Activated naive CD8-positive, alpha-beta T cell treated with anti-CD3 and anti-CD28 coated beads, Interleukin-2, amount 50 U/mL, for 24 hours (primary cell): ENCODE data around the gene ZNF333.
"Not testable (repeated sequence)": the region's sequence is repeated elsewhere in the genome, so short reads cannot be mapped to it uniquely, and the experiment has no call there.

ENCODE experiments used
- ATAC-seq: fragments of 150-1000 bp; cut with Tn5 transposase; one replicate; pipeline ENCODE4 v1.10.0; 2021
- DNase-seq: peaks from one replicate; pipeline ENCODE4 v3.0.0; 2021
- H3K27ac Mint-ChIP-seq: one replicate; pipeline ENCODE4 v1.8.0; 2021; ENCODE audit warnings: mild to moderate bottlenecking, mixed read lengths
- H3K27me3 Mint-ChIP-seq: one replicate; pipeline ENCODE4 v1.8.0; 2021; ENCODE audit warnings: mixed read lengths
- H3K36me3 Mint-ChIP-seq: one replicate; pipeline ENCODE4 v1.8.0; 2021; ENCODE audit warnings: low read depth, mixed read lengths
- H3K4me1 Mint-ChIP-seq: one replicate; pipeline ENCODE4 v1.8.0; 2021; ENCODE audit warnings: mixed read lengths
- H3K4me3 Mint-ChIP-seq: one replicate; pipeline ENCODE4 v1.8.0; 2021; ENCODE audit warnings: mild to moderate bottlenecking, moderate library complexity, mixed read lengths
- H3K9me3 Mint-ChIP-seq: one replicate; pipeline ENCODE4 v1.8.0; 2021; ENCODE audit warnings: mixed read lengths

Gene ZNF333

DNA sequence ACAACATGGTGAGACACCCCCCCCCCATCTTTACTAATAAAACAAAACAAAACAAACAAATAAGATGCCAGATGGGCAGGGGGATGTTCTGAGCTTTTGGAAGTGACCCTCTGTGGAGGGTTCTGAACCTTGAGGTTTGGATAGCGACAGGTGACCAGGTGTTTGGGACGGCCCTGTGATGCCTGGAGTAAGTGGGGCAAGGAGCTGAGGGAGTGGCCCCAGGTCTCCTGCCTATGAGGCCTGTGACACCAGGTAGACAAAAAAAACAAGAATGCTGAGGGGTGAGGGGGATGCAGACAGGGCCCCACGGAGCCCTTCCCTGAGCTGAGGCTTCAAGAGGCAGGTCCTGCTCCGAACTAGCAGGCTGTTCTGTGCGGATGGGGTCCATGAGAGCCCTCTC is 79.4 kb downstream of the ZNF333 start:
- H3K36me3 Mint-ChIP-seq, result peaks cover 4% of the 10 kb centered on the region
- no peak overlapping the region for H3K4me3 Mint-ChIP-seq
- H3K9me3 Mint-ChIP-seq, result no peaks in the 10 kb centered on the region
- no peak for DNase-seq
- no peak overlapping the region for H3K27ac Mint-ChIP-seq
- ATAC-seq, result no peak
- peaks cover 2% of the 10 kb centered on the region for H3K4me1 Mint-ChIP-seq
- H3K27me3 Mint-ChIP-seq, result peaks cover 16% of the 10 kb centered on the region

DNA sequence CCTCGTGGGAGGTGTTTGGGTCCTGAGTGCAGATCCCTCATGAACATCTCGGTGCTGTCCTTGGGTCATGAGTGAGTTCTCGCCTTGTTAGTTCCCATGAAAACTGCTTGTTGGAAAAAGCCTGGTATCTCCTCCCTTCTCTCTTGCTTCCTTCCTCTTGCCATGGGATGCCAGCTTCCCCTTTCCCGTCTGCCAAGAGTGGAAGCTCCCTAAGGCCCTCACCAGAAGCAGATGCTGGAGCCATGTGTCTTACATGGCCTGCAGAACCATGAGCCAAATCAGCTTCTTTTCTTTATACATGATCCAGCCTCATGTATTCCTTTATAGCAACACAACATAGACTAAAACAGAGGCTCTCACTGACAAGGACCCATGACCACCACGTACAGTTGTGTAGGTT is 80.3 kb downstream of the ZNF333 start:
- Mint-ChIP-seq H3K4me1 (peaks cover 2% of the 10 kb centered on the region), H3K9me3 (no peaks in the 10 kb centered on the region), H3K27ac (no peak overlapping the region), H3K27me3 (peaks cover 13% of the 10 kb centered on the region), H3K36me3 (peaks cover 3% of the 10 kb centered on the region), H3K4me3 (no peak overlapping the region)
- ATAC-seq (no peak), DNase-seq (no peak)

DNA sequence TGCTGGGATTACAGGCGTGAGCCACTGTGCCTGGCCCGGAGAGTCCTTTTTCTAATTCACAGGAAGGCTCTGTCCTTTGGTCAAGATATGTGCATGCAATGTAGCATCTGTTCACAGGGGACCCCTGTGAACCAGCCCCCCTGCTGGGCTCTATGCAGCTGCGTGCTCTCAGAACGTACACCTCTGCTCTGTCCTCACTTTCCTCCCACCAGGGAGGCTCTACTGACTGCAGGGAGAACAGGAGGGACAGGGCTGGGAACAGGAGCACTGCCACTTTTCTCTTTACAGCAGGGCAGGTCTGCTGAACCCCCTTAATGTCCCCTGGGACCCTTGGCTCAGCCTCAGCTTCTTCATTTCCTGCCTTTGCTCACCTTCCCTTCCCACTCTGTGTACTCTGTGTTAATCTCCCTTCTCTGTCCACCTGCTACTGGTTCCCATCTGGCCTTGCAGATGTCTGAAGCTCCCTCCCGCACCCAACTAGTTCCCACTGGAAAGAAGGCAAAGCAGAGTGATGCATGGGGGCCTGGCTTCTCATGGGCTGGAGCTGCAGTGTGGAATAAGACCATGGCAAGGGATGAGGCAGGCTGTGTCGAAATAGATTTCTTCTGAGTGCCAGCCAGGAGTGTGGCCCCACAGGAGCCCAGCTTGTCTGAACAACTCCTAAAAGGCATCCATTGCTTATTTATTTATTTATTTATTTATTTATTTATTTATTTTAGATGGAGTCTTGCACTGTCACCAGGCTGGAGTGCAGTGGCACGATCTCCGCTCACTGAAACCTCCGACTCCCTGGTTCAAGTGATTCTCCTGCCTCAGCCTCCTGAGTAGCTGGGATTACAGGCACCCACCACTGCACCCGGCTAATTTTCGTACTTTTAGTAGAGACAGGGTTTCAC is 81.3 kb downstream of the ZNF333 start:
- no peak for DNase-seq
- Mint-ChIP-seq H3K4me1 (peaks cover 9% of the 10 kb centered on the region), H3K27ac (no peak overlapping the region), H3K36me3 (no peaks in the 10 kb centered on the region), H3K4me3 (no peak overlapping the region), H3K27me3 (peaks cover 17% of the 10 kb centered on the region), H3K9me3 (no peaks in the 10 kb centered on the region)
- ATAC-seq, result no peak

DNA sequence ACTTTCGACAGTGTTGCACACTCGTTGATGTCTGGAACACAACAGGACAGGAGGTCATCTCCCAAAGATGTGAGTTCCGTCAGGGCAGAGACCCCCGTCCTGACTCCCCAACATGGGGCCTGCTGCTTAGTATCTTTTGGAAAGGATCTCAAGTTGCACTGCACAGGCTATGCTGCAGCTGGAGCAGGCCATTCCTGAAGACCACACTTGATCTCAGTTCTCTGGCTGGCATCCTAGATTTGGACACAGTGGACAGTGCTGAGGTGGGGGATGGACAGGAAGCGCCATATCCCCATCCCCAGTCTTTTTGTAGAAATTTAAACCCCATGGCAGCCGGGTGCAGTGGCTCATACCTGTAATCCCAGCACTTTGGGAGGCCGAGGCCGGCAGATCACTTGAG is 82.6 kb downstream of the ZNF333 start:
- ATAC-seq (no peak), DNase-seq (no peak)
- H3K36me3 Mint-ChIP-seq, result no peaks in the 10 kb centered on the region
- H3K4me3 Mint-ChIP-seq, result no peak overlapping the region
- peaks cover 21% of the 10 kb centered on the region for H3K27me3 Mint-ChIP-seq
- peaks cover 13% of the 10 kb centered on the region for H3K4me1 Mint-ChIP-seq
- H3K9me3 Mint-ChIP-seq, result no peaks in the 10 kb centered on the region
- H3K27ac Mint-ChIP-seq, result no peak overlapping the region

DNA sequence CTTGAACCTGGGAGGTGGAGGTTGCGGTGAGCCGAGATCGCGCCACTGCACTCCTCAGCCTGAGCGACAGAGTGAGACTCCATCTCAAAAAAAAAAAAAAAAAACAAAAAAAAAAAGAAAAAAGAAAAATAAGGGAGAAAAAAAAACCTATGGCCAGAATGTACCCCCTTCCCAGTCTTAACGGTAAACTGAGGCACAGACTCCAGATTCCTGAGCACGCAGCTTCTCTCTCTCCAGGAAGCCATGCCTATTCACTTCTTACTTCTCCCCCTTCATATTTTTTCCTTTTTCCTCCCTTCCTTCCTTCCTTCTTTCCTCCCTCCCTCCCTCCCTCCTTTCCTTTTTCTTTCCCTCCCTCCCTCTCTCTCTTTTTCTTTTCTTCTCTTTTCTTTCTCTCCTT is 83.1 kb downstream of the ZNF333 start:
- DNase-seq (no peak), ATAC-seq (no peak)
- peaks cover 26% of the 10 kb centered on the region for H3K27me3 Mint-ChIP-seq
- H3K9me3 Mint-ChIP-seq, result no peaks in the 10 kb centered on the region
- H3K36me3 Mint-ChIP-seq, result no peaks in the 10 kb centered on the region
- peaks cover 13% of the 10 kb centered on the region for H3K4me1 Mint-ChIP-seq
- H3K27ac Mint-ChIP-seq, result no peak overlapping the region
- no peak overlapping the region for H3K4me3 Mint-ChIP-seq

DNA sequence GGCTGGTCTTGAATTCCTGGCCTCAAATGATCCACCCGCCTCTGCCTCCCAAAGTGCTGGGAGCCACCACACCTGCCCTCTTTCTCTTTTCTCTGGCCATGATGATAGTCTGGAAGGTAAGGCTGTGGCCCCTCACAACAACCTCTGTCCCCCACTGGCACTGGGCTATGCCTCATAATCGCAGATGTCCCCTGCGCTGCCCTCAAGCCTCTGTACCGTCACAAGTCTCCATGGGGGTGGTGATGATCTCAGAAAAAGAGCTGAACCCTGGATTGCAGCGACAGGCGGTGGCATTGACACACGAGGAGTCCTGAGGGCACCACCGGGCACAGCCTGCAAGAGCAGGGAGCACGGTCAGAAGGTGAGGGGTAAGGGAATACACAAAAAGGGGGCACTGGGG is 83.9 kb downstream of the ZNF333 start:
- Mint-ChIP-seq H3K27me3 (peaks cover 28% of the 10 kb centered on the region), H3K4me1 (peaks cover 14% of the 10 kb centered on the region)
- H3K4me3 Mint-ChIP-seq, H3K9me3 Mint-ChIP-seq, ATAC-seq, H3K27ac Mint-ChIP-seq, DNase-seq, H3K36me3 Mint-ChIP-seq: not testable (repeated sequence)

DNA sequence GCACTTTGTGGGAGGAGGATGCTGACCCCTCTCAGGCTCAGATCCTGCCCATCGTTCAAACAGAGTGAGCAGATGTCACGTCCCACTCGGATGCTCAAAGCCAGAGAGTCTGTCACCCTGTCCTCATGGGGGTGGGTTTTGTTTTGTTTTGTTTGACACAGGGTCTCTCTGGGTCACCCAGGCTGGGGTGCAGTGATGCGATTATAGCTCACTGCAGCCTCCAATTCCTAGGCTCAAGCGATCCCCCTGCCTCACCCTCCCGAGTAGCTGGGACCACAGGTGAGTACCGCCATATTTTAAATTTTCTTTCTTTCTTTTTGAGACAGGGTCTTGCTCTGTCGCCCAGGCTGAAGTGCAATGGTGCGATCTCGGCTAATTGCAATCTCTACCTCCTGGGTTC is 84.5 kb downstream of the ZNF333 start:
- Mint-ChIP-seq H3K4me1 (peaks cover 14% of the 10 kb centered on the region), H3K36me3 (no peaks in the 10 kb centered on the region), H3K27ac (no peak overlapping the region), H3K27me3 (peaks cover 31% of the 10 kb centered on the region), H3K9me3 (no peaks in the 10 kb centered on the region), H3K4me3 (no peak overlapping the region)
- DNase-seq, result no peak
- no peak for ATAC-seq

DNA sequence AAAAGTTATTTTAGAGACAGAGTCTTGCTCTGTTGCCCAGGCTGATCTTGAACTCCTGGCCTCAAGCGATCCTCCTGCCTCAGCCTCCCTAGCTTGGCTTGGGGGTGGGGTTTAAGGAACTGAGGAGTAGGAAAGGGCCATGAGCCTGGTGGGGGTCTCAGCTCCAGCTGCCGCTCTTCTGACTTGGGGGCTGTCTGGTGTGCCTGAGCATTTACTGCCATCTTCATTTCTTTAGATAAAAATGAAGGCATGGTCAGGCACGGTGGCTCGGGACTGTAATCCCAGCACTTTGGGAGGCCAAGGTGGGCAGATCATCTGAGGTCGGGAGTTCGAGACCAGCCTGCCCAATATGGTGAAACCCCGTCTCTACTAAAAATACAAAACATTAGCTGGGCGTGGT is 85.5 kb downstream of the ZNF333 start:
- Mint-ChIP-seq H3K4me1 (peaks cover 14% of the 10 kb centered on the region), H3K27me3 (peaks cover 31% of the 10 kb centered on the region), H3K4me3 (peak overlapping the region; percentile 76)
- not testable (repeated sequence) for H3K36me3 Mint-ChIP-seq, H3K9me3 Mint-ChIP-seq, DNase-seq, ATAC-seq, H3K27ac Mint-ChIP-seq

DNA sequence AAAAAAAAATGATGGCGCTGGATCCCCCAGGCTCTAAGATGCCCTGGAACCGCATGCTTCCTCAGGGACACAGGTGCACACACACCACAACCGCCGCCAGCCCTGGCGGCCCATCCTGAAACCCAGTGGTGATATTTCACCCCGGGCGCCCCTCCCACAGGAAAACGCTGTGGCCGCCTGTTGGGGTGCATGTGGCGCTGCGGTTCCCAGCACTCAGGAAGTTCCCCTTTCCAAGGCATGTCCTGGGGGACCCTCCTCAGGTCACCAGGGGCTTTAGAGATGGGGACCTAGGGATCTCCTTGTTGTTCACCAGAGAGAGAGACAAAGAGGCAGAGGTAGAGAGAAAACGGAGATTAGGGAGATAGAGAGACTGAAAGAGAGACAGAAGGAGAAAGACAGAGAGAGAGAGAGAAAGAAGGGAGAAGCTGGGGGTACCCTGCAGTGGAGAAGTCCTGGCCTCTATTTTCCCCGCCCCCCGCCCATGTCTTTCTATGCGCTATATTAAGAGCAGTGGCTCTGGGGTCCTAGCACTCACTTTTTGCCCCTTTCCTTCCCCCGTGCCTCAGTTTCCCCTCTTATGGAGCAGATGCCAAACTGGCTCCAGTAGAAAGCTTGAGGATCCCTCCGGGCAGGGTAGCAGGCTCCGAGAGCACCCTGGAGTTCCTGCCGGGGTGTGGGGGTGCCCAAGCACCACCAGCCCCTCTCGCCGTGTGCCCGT is 86.2 kb downstream of the ZNF333 start:
- ATAC-seq (no peak), DNase-seq (peak; percentile 40)
- peak overlapping the region; percentile 76 for H3K4me3 Mint-ChIP-seq
- no peaks in the 10 kb centered on the region for H3K36me3 Mint-ChIP-seq
- no peaks in the 10 kb centered on the region for H3K9me3 Mint-ChIP-seq
- H3K27me3 Mint-ChIP-seq, result peaks cover 35% of the 10 kb centered on the region
- H3K4me1 Mint-ChIP-seq, result peaks cover 14% of the 10 kb centered on the region
- no peak overlapping the region for H3K27ac Mint-ChIP-seq

DNA sequence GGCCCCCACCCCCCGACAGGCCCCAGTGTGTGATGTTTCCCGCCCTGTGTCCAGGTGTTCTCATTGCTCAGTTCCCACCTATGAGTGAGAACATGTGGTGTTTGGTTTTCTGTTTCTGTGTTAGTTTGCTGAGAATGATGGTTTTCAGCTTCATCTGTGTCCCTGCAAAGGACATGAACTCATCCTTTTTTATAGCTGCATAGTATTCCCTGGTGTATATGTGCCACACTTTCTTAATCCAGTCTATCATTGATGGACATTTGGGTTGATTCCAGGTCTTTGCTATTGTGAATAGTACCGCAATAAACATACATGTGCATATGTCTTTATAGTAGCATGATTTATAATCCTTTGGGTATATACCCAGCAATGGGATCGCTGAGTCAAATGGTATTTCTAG is 87.8 kb downstream of the ZNF333 start:
- not testable (repeated sequence) for H3K4me3 Mint-ChIP-seq, DNase-seq, H3K9me3 Mint-ChIP-seq, H3K27ac Mint-ChIP-seq, H3K36me3 Mint-ChIP-seq, ATAC-seq
- peaks cover 14% of the 10 kb centered on the region for H3K4me1 Mint-ChIP-seq
- peaks cover 35% of the 10 kb centered on the region for H3K27me3 Mint-ChIP-seq

DNA sequence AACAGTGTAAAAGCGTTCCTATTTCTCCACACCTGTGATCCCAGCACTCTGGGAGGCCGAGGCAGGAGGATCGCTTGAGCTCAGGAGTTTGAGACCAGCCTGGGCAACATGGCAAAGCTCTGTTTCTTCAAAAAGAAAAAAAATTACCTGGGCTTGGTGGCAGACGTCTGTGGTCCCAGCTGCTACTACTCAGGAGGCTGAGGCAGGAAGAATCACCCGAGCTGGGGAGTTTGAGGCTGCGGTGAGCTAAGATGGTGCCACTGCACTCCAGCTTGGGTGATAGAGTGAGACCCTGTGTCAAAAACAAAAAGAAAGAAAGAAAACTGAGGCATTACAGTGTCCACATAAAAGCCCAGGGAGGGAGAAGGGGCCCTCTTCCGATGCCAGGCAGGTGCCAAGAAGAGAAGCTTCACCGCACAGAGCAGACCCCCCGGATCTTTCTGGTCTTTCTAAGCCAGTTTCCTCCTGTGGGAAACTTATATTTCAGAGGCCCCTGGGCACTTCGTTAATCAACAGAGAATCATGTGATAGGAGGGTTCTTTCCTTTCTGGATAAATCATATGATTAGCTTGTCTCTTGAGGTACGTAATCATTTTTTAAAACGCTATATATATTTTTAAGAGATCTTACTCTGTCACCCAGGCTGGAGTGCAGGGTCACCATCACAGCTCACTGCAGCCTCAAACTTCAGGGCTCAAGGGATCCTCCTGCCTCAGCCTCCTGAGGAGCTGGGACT is 88.4 kb downstream of the ZNF333 start, which contains the start of gene ADGRE2:
ADGRE2 (minus strand) TSS at position 451 of the 736 bp plus-strand sequence. CDS start 1,804 bp downstream, outside the sequence.
- H3K4me3 Mint-ChIP-seq, DNase-seq, H3K27ac Mint-ChIP-seq, H3K36me3 Mint-ChIP-seq, ATAC-seq, H3K9me3 Mint-ChIP-seq: not testable (repeated sequence)
- peaks cover 39% of the 10 kb centered on the region for H3K27me3 Mint-ChIP-seq
- peaks cover 19% of the 10 kb centered on the region for H3K4me1 Mint-ChIP-seq

DNA sequence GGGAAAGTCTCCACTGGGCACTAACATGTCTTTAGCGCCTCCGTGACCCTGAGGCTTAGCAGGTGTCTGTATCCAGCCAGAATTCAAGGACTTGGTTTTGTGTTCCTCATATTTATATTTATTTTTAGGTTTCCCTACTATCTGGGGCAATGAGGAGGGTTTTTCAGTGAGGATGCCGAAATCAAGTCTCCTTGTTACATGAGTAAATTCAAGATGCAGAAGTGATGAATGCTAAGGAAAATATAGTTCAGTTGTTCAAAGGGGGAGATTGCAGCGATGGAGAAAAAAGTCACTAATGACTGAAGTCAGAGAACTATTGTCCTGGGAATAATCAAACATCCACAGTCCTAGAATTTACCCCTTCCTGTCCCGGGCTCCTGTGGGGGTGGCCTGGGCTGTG is 89.3 kb downstream of the ZNF333 start:
- H3K4me3 Mint-ChIP-seq, result no peak overlapping the region
- H3K27ac Mint-ChIP-seq, result no peak overlapping the region
- H3K4me1 Mint-ChIP-seq, result peaks cover 23% of the 10 kb centered on the region
- ATAC-seq, result no peak
- H3K36me3 Mint-ChIP-seq, result no peaks in the 10 kb centered on the region
- H3K27me3 Mint-ChIP-seq, result peaks cover 33% of the 10 kb centered on the region
- DNase-seq, result no peak
- H3K9me3 Mint-ChIP-seq, result no peaks in the 10 kb centered on the region

DNA sequence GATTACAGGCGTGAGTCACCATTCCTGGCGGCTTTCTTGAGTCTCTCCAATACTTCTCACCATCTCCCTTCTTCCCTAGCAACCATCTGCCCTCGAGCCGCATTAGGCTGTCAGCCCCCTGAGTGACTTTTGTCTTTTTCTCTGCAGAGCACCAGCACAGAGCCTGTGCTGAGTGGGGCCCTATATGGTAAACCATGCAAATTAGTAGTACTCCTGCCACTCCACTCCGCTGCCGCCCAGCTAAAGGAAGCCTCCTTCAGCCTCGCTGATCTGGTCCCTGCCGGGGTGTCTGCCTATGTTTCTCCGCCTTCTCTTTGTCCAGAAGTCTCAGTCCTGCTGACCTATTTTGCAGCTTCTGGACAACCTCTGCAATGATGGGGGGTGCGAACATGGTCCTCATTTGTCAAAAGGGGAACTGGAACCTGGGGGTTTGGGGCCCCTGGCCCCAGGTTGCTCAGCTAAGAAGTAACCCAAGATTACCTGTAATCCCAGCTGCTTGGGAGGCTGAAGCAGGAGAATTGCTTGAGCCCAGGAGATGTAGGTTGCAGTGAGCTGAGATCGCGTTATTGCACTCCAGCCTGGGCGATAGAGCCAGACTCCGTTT is 90.9 kb downstream of the ZNF333 start:
- not testable (repeated sequence) for H3K36me3 Mint-ChIP-seq, ATAC-seq, DNase-seq, H3K27ac Mint-ChIP-seq, H3K9me3 Mint-ChIP-seq, H3K4me3 Mint-ChIP-seq
- Mint-ChIP-seq H3K4me1 (peaks cover 31% of the 10 kb centered on the region), H3K27me3 (peaks cover 30% of the 10 kb centered on the region)
